GM12878 (cell line): ENCODE measurements around the gene AP1S3. TPM values are rescaled to one million over a fixed set of nuclear protein-coding genes. Genes with fewer than 3 reads are reported as not detected.

Experiments used
- ATAC-seq: fragments of 200-7000 bp; cut with Tn5 transposase; 3 replicates; pipeline ENCODE4 v1.9.1; 2020; ENCODE audit warnings: mild to moderate bottlenecking, moderate library complexity
- BruUV-seq: library from RNA; stranded (reverse); fragments of 400-500 nt; replicated peaks from 2 replicates; lab custom pipeline; 2021; lab: Mats Ljungman, UMichigan
- CTCF ChIA-PET: fragments of 300-600 bp; sonication (Branson Sonifier 250); formaldehyde crosslinking; extraction: SDS; loops from one replicate; lab custom pipeline; 2021; ENCODE audit warnings: inconsistent platforms; lab: Yijun Ruan, JAX
- POLR2A ChIA-PET: fragments of 350-600 bp; formaldehyde crosslinking; extraction: SDS; loops from one replicate; lab custom pipeline; 2021; ENCODE audit warnings: inconsistent platforms; lab: Charles Lee
- RAD21 ChIA-PET: fragments of 300-600 bp; sonication (Branson Sonifier 250); formaldehyde crosslinking; loops from one replicate; lab custom pipeline; 2023; ENCODE audit warnings: antibody characterized with exemption; ENCODE audit not compliant: unreplicated experiment; lab: Charles Lee
- SMC1A ChIA-PET: fragments of 300-600 bp; sonication (Branson Sonifier 250); formaldehyde crosslinking; loops from one replicate; lab custom pipeline; 2023; ENCODE audit not compliant: unreplicated experiment, uncharacterized antibody; lab: Charles Lee
- DNase-seq: peaks from one replicate; pipeline ENCODE4 v3.0.0-alpha.2; 2011; ENCODE audit warnings: low read depth, low spot score
- FAIRE-seq: peaks from 3 replicates; lab custom pipeline; 2011; peaks lifted over from hg19 to GRCh38; lab: Jason Lieb, UNC
- H2AFZ ChIP-seq: 2 replicates; pipeline ENCODE4 v1.6.0; 2011; ENCODE audit warnings: low read depth, low read length, control low read depth; ENCODE audit not compliant: control insufficient read depth
- H3K27ac ChIP-seq: 2 replicates; pipeline ENCODE4 v1.5.1; 2011; ENCODE audit warnings: control low read depth; ENCODE audit not compliant: control insufficient read depth, insufficient read depth
- H3K27me3 ChIP-seq, 2 experiments: replicated peaks in 1 of 2; 2 replicates each; pipeline versions ENCODE4 v1.6.0 to v1.6.1; 2011; ENCODE audit warnings: low read length in 1 of 2; ENCODE audit not compliant: control insufficient read depth in 2 of 2, insufficient read depth in 2 of 2
- H3K36me3 ChIP-seq, 2 experiments: 2 replicates each; pipeline ENCODE4 v1.5.1; 2011; ENCODE audit warnings: low read length in 1 of 2; ENCODE audit not compliant: control insufficient read depth in 2 of 2, insufficient read depth in 2 of 2
- H3K4me1 ChIP-seq: 2 replicates; pipeline ENCODE4 v1.6.1; 2011; ENCODE audit warnings: mild to moderate bottlenecking, low read length, moderate library complexity, mixed read lengths; ENCODE audit not compliant: control insufficient read depth, insufficient read depth
- H3K4me2 ChIP-seq: 2 replicates; pipeline ENCODE4 v1.6.0; 2011; ENCODE audit warnings: control low read depth; ENCODE audit not compliant: control insufficient read depth, insufficient read depth
- H3K4me3 ChIP-seq: fragments of 200-600 bp; sonication (generic); 2 replicates; pipeline ENCODE4 v1.5.1; 2016
- H3K79me2 ChIP-seq: 2 replicates; pipeline ENCODE4 v1.6.0; 2011; ENCODE audit warnings: low read length; ENCODE audit not compliant: control insufficient read depth, insufficient read depth
- H3K9ac ChIP-seq: 2 replicates; pipeline ENCODE4 v1.8.0; 2011; ENCODE audit warnings: low read length, control low read depth, mixed read lengths; ENCODE audit not compliant: control insufficient read depth, insufficient read depth
- H3K9me3 ChIP-seq: replicated peaks from 3 replicates; pipeline ENCODE4 v1.5.1; 2011; ENCODE audit warnings: mild to moderate bottlenecking, low read length; ENCODE audit not compliant: control insufficient read depth, insufficient read depth
- H4K20me1 ChIP-seq: 2 replicates; pipeline ENCODE4 v1.6.0; 2011; ENCODE audit not compliant: control insufficient read depth, insufficient read depth
- NKRF ChIP-seq: fragments of 450-650 bp; conservative IDR thresholded peaks from 2 replicates; pipeline ENCODE4 v1.6.1; 2017; ENCODE audit warnings: mild to moderate bottlenecking, moderate library complexity
- RUNX3 ChIP-seq: IDR thresholded peaks from 2 replicates; pipeline ENCODE4 v1.6.1; 2012; ENCODE audit warnings: low read length, inconsistent platforms
- WGBS: methylation state at CpG from one replicate; pipeline ENCODE4 v1.1.6; 2016; ENCODE audit warnings: low lambda C conversion rate; ENCODE audit not compliant: insufficient replicate concordance, insufficient coverage; ENCODE audit errors: missing lambda C conversion rate; 5-methylcytosine and 5-hydroxymethylcytosine counted together
- in situ Hi-C: fragments of 300-500 bp; cut with MboI; formaldehyde crosslinking; loops from 9 replicates; pipeline ENCODE4 v1.14.3; 2018; ENCODE audit warnings: mixed read lengths
- intact Hi-C: fragments of 100-400 bp; cut with micrococcal nuclease; formaldehyde crosslinking; loops from one replicate; pipeline ENCODE4 v1.14.2; 2022; ENCODE audit not compliant: unreplicated experiment
- polyA plus RNA-seq, 11 experiments: library from polyadenylated mRNA; depleted of rRNA in 4 of 11; unstranded in 6 of 11; stranded (reverse) in 5 of 11; fragments of >200 nt; fragmentation: Nextera tagmentation in 4 of 11; fragmentation: Illumina TruSeq in 1 of 11; extraction: Ambion mirVana in 4 of 11; extraction: Trizol in 1 of 11; gene quantifications; 1 replicate in 1 of 11; 2 replicates in 10 of 11; pipeline versions ENCODE4 v1.2.1 to v1.2.3, GENCODE V29; 2011 to 2016; ENCODE audit warnings: inconsistent platforms in 2 of 11, missing spikeins in 2 of 11, low read depth in 1 of 11
- total RNA-seq, 4 experiments: library from RNA; depleted of rRNA in 3 of 4; stranded (reverse); fragments of >200 nt in 3 of 4; fragmentation: Illumina TruSeq in 1 of 4; extraction: Trizol in 1 of 4; gene quantifications; 2 replicates each; pipeline versions ENCODE4 v1.2.1 to v1.2.3, GENCODE V29; 2013 to 2021

Gene AP1S3
- total and polyA plus RNA-seq, 10 of the 15 experiments (the other 5 are each of a cell fraction or from before 2014, with no cell fraction given) = 2.6 to 14.3 (median 9.2) TPM

GRCh38 chr2:223824301-223824700 is 13.1 kb downstream of the AP1S3 start:
- H3K4me2 ChIP-seq = 0 out of 2 replicates have a peak overlapping the region, but pooled peaks have one; percentile 25
- BruUV-seq = no TSS peak

More at GRCh38 chr2:223824301-223824700, 13.1 kb downstream of the AP1S3 start:
- no peak overlapping the region for H3K9ac ChIP-seq
- ChIA-PET SMC1A (interaction anchor here (0.9 to 1.1 kb wide), 2 partner anchors 59 to 61 kb away, joined by 3 read pairs; no protein-coding TSS in a partner anchor), RAD21 (interaction anchor here (1.0 kb wide), 1 partner anchor 26 kb away, joined by 3 read pairs; no protein-coding TSS in a partner anchor), POLR2A (no interaction called here), CTCF (interaction anchor here (1.3 kb wide), 1 partner anchor 72 kb away, joined by 3 read pairs; no protein-coding TSS in a partner anchor)
- DNase-seq (no peak), FAIRE-seq (no peak), ATAC-seq (peak; percentile 30; the same call in 2 of the 3 replicates)
- intact Hi-C loops = no loop called here
- no peak for TF ChIP-seq NKRF
- peak; percentile 59 for TF ChIP-seq RUNX3
- no peaks in the 10 kb centered on the region for H3K27me3 ChIP-seq
- in situ Hi-C loops = no loop called here
- H2AFZ ChIP-seq = no peak overlapping the region
- H3K4me1 ChIP-seq = peaks cover 7% of the 10 kb centered on the region
- WGBS = 67% methylated on average over 8 of the region's 8 CpGs
- H3K79me2 ChIP-seq = peaks cover 11% of the 10 kb centered on the region
- H3K4me3 ChIP-seq = no peak overlapping the region
- H4K20me1 ChIP-seq = no peaks in the 10 kb centered on the region
- H3K36me3 ChIP-seq = no peaks in the 10 kb centered on the region; a peak in 1 of 4 replicates
- H3K27ac ChIP-seq = no peak overlapping the region
- no peaks in the 10 kb centered on the region; the same call in 2 of the 3 replicates for H3K9me3 ChIP-seq
